ENCODE data around the gene SMG7.

DNA sequence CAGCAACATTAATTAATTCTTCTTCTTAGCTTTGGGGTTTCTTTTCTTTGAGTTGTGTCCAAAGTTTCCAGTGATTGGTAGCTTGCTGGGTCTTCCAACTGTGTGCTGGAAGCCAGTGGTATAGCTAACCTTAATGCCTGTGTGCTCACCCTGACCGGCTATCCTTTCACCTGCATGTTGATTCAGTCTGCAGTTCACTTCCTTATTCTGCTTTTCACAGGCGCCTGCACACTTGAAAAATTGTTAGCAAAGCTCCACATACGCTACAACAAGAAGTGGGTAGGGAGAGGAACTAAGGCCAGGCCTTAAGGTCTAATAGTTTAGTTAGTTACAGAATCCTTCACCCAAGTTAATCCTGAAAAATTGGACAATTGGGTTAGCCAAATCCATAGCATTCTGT is 82.3 kb downstream of the SMG7 start:
- TF ChIP-seq EP300 (IDR thresholded peaks at IDR 0.05): no peak
- TF ChIP-seq POLR2A (IDR thresholded peaks at IDR 0.05; ENCODE audit: low read depth): no peak
- TF ChIP-seq POLR2AphosphoS5 (IDR thresholded peaks at IDR 0.05): no peak
- TF ChIP-seq, protein P1, sequence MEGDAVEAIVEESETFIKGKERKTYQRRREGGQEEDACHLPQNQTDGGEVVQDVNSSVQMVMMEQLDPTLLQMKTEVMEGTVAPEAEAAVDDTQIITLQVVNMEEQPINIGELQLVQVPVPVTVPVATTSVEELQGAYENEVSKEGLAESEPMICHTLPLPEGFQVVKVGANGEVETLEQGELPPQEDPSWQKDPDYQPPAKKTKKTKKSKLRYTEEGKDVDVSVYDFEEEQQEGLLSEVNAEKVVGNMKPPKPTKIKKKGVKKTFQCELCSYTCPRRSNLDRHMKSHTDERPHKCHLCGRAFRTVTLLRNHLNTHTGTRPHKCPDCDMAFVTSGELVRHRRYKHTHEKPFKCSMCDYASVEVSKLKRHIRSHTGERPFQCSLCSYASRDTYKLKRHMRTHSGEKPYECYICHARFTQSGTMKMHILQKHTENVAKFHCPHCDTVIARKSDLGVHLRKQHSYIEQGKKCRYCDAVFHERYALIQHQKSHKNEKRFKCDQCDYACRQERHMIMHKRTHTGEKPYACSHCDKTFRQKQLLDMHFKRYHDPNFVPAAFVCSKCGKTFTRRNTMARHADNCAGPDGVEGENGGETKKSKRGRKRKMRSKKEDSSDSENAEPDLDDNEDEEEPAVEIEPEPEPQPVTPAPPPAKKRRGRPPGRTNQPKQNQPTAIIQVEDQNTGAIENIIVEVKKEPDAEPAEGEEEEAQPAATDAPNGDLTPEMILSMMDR (IDR thresholded peaks at IDR 0.05): no peak

Measured in esophagus muscularis mucosa (tissue), 4 donors.